DOHH2 (cell line): ENCODE data around the gene FBXO36.

ENCODE experiments used
- CTCF ChIP-seq: fragments of 200-600 bp; sonication (generic); IDR thresholded peaks from one replicate; pipeline ENCODE4 v1.5.1; 2014; ENCODE audit warnings: antibody characterized with exemption, mild to moderate bottlenecking, low read depth, low read length; ENCODE audit not compliant: poor library complexity, severe bottlenecking
- EZH2phosphoT487 ChIP-seq: fragments of 200-600 bp; sonication (generic); IDR thresholded peaks from 2 replicates; pipeline ENCODE4 v1.6.1; 2017; ENCODE audit warnings: borderline replicate concordance, mild to moderate bottlenecking, antibody characterized with exemption, low read length, moderate library complexity, mixed read lengths

DNA sequence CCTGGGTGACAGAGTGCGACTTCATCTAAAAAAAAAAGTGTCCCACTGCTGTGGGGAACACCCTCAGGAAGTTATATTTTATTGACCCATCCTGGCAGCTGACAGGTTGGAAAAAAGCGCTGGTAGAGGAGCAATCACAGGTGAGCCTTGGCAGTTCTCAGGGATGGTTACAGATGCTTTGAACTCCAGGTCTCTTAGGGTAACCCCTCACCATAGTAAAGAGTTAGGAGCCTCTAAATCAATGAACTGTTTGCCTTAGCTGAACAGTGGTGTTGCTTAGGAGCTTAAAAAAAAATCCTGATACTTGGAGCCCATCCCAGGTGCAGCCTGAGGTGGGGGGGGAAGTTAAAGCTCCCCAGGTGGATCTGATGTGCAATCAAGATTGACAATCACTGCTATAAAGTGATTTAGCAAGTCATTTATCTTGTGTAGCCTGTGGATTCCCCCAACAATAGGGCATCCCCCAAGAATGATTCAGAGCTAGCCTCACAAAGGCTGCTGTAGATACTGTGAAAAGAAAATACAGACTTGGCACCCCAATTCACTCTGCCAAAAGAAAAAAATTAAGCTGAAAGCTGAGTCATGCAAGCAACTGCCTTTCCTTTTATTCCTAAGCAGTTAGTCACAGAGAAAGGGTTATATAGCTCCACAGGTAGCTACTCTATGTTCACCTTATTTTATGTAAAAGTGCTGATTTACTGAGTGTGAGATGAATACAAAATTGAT is 131.6 kb downstream of the FBXO36 start:
- TF ChIP-seq CTCF (no peak), EZH2phosphoT487 (no peak)
